IMR-90 (cell line): ENCODE results near the gene ZSWIM5. TPM values are rescaled to one million over a fixed set of nuclear protein-coding genes. Genes with fewer than 3 reads are reported as not detected.

Source experiments
- ATAC-seq: fragments of 200-7000 bp; cut with Tn5 transposase; 2 replicates; pipeline ENCODE4 v1.9.1; 2020; ENCODE audit warnings: low read depth, mild to moderate bottlenecking, moderate library complexity
- BruUV-seq: library from RNA; stranded (reverse); fragments of 400-500 nt; replicated peaks from 2 replicates; lab custom pipeline; 2021; lab: Mats Ljungman, UMichigan
- CTCF ChIA-PET: fragments of 300-600 bp; formaldehyde crosslinking; extraction: SDS; loops from one replicate; lab custom pipeline; 2021; ENCODE audit warnings: antibody characterized with exemption; lab: Yijun Ruan, JAX
- POLR2A ChIA-PET: fragments of 300-600 bp; sonication (Branson Sonifier 250); formaldehyde crosslinking; loops from one replicate; lab custom pipeline; 2022; ENCODE audit warnings: antibody characterized with exemption; ENCODE audit not compliant: unreplicated experiment; lab: Charles Lee
- DNase-seq: peaks from one replicate; pipeline ENCODE4 v3.0.0; 2013
- H2AFZ ChIP-seq: replicated peaks from 2 replicates; pipeline ENCODE3; 2013; ENCODE audit warnings: low read length, mild to moderate bottlenecking; ENCODE audit not compliant: poor library complexity
- H2AK5ac ChIP-seq: 2 replicates; pipeline ENCODE4 v1.6.1; 2013; ENCODE audit warnings: low read depth, low read length, inconsistent platforms
- H2AK9ac ChIP-seq: replicated peaks from 2 replicates; pipeline ENCODE3; 2013; ENCODE audit warnings: mild to moderate bottlenecking, low read depth, low read length, moderate library complexity; ENCODE audit not compliant: poor library complexity
- H2BK120ac ChIP-seq: 2 replicates; pipeline ENCODE4 v1.6.1; 2013; ENCODE audit warnings: low read depth, low read length, inconsistent platforms
- H2BK15ac ChIP-seq: 3 replicates; pipeline ENCODE4 v1.6.1; 2013; ENCODE audit warnings: low read depth, low read length, inconsistent platforms
- H2BK20ac ChIP-seq: 2 replicates; pipeline ENCODE4 v1.6.1; 2013; ENCODE audit warnings: low read depth, mild to moderate bottlenecking, inconsistent platforms, low read length, moderate library complexity
- H2BK5ac ChIP-seq: 2 replicates; pipeline ENCODE4 v1.6.1; 2013; ENCODE audit warnings: mild to moderate bottlenecking, low read depth, low read length, inconsistent platforms; ENCODE audit not compliant: poor library complexity, severe bottlenecking
- H3K14ac ChIP-seq: replicated peaks from 2 replicates; pipeline ENCODE4 v1.6.1; 2013; ENCODE audit warnings: low read depth, low read length, inconsistent platforms
- H3K18ac ChIP-seq: 2 replicates; pipeline ENCODE4 v1.6.1; 2013; ENCODE audit warnings: low read depth, low read length, control low read depth
- H3K23ac ChIP-seq: 2 replicates; pipeline ENCODE4 v1.6.1; 2013; ENCODE audit warnings: low read depth, low read length, inconsistent platforms
- H3K27ac ChIP-seq: 2 replicates; pipeline ENCODE4 v1.5.1; 2013; ENCODE audit warnings: mild to moderate bottlenecking, control low read depth, low read length; ENCODE audit not compliant: insufficient read depth
- H3K27me3 ChIP-seq: 2 replicates; pipeline ENCODE4 v1.6.1; 2013; ENCODE audit warnings: low read length; ENCODE audit not compliant: control insufficient read depth, insufficient read depth
- H3K36me3 ChIP-seq: 2 replicates; pipeline ENCODE4 v1.6.1; 2013; ENCODE audit warnings: low read length, mixed read lengths; ENCODE audit not compliant: control insufficient read depth, insufficient read depth
- H3K4ac ChIP-seq: 2 replicates; pipeline ENCODE4 v1.6.1; 2013; ENCODE audit warnings: low read depth, low read length, inconsistent platforms
- H3K4me1 ChIP-seq: 2 replicates; pipeline ENCODE4 v1.6.1; 2013; ENCODE audit warnings: low read length, mixed read lengths; ENCODE audit not compliant: control insufficient read depth, insufficient read depth
- H3K4me2 ChIP-seq: 2 replicates; pipeline ENCODE4 v1.6.1; 2013; ENCODE audit warnings: low read depth, mild to moderate bottlenecking, control low read depth, low read length, moderate library complexity
- H3K4me3 ChIP-seq: 2 replicates; pipeline ENCODE4 v1.5.1; 2013; ENCODE audit warnings: low read depth, mild to moderate bottlenecking, control low read depth, low read length, moderate library complexity; ENCODE audit not compliant: insufficient read depth
- H3K56ac ChIP-seq: 2 replicates; pipeline ENCODE4 v1.6.1; 2013; ENCODE audit warnings: low read length, inconsistent platforms; ENCODE audit not compliant: insufficient read depth; ENCODE audit errors: extremely low read depth
- H3K79me1 ChIP-seq, 2 experiments: 2 replicates each; pipeline ENCODE4 v1.6.1; 2013; ENCODE audit warnings: low read length in 2 of 2, inconsistent platforms in 1 of 2, low read depth in 1 of 2
- H3K9ac ChIP-seq: 2 replicates; pipeline ENCODE4 v1.6.1; 2013; ENCODE audit warnings: low read depth, low read length, control low read depth
- H3K9me1 ChIP-seq: 2 replicates; pipeline ENCODE4 v1.6.1; 2013; ENCODE audit warnings: low read length, inconsistent platforms; ENCODE audit not compliant: insufficient read depth
- H3K9me3 ChIP-seq: 2 replicates; pipeline ENCODE4 v1.6.1; 2013; ENCODE audit warnings: low read length; ENCODE audit not compliant: control insufficient read depth, insufficient read depth
- H4K20me1 ChIP-seq: 2 replicates; pipeline ENCODE4 v1.6.1; 2013; ENCODE audit warnings: low read length, inconsistent platforms; ENCODE audit not compliant: insufficient read depth
- H4K5ac ChIP-seq: 2 replicates; pipeline ENCODE4 v1.6.1; 2013; ENCODE audit warnings: mild to moderate bottlenecking, low read depth, low read length, control low read depth
- H4K8ac ChIP-seq, 2 experiments: 2 replicates each; pipeline ENCODE4 v1.6.1; 2013; ENCODE audit warnings: low read depth in 2 of 2, low read length in 2 of 2, control low read depth in 1 of 2, inconsistent platforms in 1 of 2
- H4K91ac ChIP-seq: 2 replicates; pipeline ENCODE4 v1.6.1; 2013; ENCODE audit warnings: low read depth, low read length, inconsistent platforms; ENCODE audit not compliant: insufficient read depth
- BHLHE40 ChIP-seq: fragments of 150-350 bp; IDR thresholded peaks from 2 replicates; pipeline ENCODE4 v1.6.1; 2016; ENCODE audit warnings: mild to moderate bottlenecking, low read depth, low read length
- CEBPB ChIP-seq: IDR thresholded peaks from 2 replicates; pipeline ENCODE4 v1.6.1; 2012; ENCODE audit warnings: low read depth, low read length, improper control_type of control experiment
- CHD1 ChIP-seq: IDR thresholded peaks from 2 replicates; pipeline ENCODE4 v1.6.1; 2012; ENCODE audit warnings: low read depth, low read length, improper control_type of control experiment
- CTCF ChIP-seq: conservative IDR thresholded peaks from 2 replicates; pipeline ENCODE4 v1.5.1; 2012; ENCODE audit warnings: mild to moderate bottlenecking, low read depth, low read length, improper control_type of control experiment
- ELK1 ChIP-seq: fragments of 150-350 bp; IDR thresholded peaks from 2 replicates; pipeline ENCODE4 v1.6.1; 2016; ENCODE audit warnings: low read depth, mild to moderate bottlenecking, low read length, moderate library complexity, borderline replicate concordance
- FOS ChIP-seq: fragments of 150-350 bp; IDR thresholded peaks from 2 replicates; pipeline ENCODE4 v1.6.1; 2016; ENCODE audit warnings: low read depth, low read length
- MAFK ChIP-seq: IDR thresholded peaks from 2 replicates; pipeline ENCODE4 v1.6.1; 2012; ENCODE audit warnings: low read depth, low read length, improper control_type of control experiment
- MAZ ChIP-seq: IDR thresholded peaks from 2 replicates; pipeline ENCODE4 v1.6.1; 2012; ENCODE audit warnings: low read depth, mild to moderate bottlenecking, low read length, improper control_type of control experiment, moderate library complexity, borderline replicate concordance
- NFE2L2 ChIP-seq: fragments of 150-350 bp; IDR thresholded peaks from 2 replicates; pipeline ENCODE4 v1.6.1; 2016; ENCODE audit warnings: low read depth, mild to moderate bottlenecking, low read length
- POLR2A ChIP-seq: IDR thresholded peaks from 2 replicates; pipeline ENCODE4 v1.6.1; 2012; ENCODE audit warnings: mild to moderate bottlenecking, low read depth, low read length
- RAD21 ChIP-seq: IDR thresholded peaks from 2 replicates; pipeline ENCODE4 v1.6.1; 2012; ENCODE audit warnings: low read length, improper control_type of control experiment
- RCOR1 ChIP-seq: IDR thresholded peaks from 2 replicates; pipeline ENCODE4 v1.6.1; 2012; ENCODE audit warnings: mild to moderate bottlenecking, low read length, improper control_type of control experiment; ENCODE audit not compliant: insufficient replicate concordance
- RFX5 ChIP-seq: IDR thresholded peaks from 2 replicates; pipeline ENCODE4 v1.8.0; 2012; ENCODE audit warnings: low read depth, mild to moderate bottlenecking, low read length, moderate library complexity
- SMC3 ChIP-seq: fragments of 150-350 bp; IDR thresholded peaks from 2 replicates; pipeline ENCODE4 v1.6.1; 2016; ENCODE audit warnings: low read depth, mild to moderate bottlenecking, antibody characterized with exemption, low read length, moderate library complexity
- USF2 ChIP-seq: fragments of 150-350 bp; IDR thresholded peaks from 2 replicates; pipeline ENCODE4 v1.6.1; 2017; ENCODE audit warnings: mild to moderate bottlenecking, antibody characterized with exemption, low read length, low read depth
- dilution Hi-C: fragments of 300-500 bp; cut with HindIII; formaldehyde crosslinking; loops from one replicate; pipeline ENCODE4 v1.14.3; 2018; ENCODE audit warnings: low sequenced_read_pairs; ENCODE audit not compliant: unreplicated experiment
- in situ Hi-C: fragments of 300-500 bp; cut with MboI; formaldehyde crosslinking; loops from 3 replicates; pipeline ENCODE4 v1.14.3; 2019; ENCODE audit warnings: low sequenced_read_pairs, inconsistent platforms, mixed read lengths
- intact Hi-C: fragments of 100-400 bp; cut with micrococcal nuclease; formaldehyde crosslinking; loops from 2 replicates; pipeline ENCODE4 v1.10.0; 2022
- polyA plus RNA-seq, 3 experiments: library from polyadenylated mRNA; depleted of rRNA; stranded (reverse); fragments of >200 nt; gene quantifications; 2 replicates each; pipeline ENCODE4 v1.2.3, GENCODE V29; 2012; ENCODE audit warnings: low replicate concordance in 1 of 3
- total RNA-seq: library from RNA; depleted of rRNA; stranded (reverse); fragments of >200 nt; gene quantifications from 2 replicates; pipeline ENCODE4 v1.2.3, GENCODE V29; 2012

The ZSWIM5 gene
- total and polyA plus RNA-seq, 2 of the 4 experiments (the other 2 are of a cell fraction) = under 0.01 to 0.03 TPM

- Histone ChIP-seq H2AK5ac (no peak overlapping the region), H2BK120ac (no peak overlapping the region), H2AFZ (no peak overlapping the region), H3K4me3 (no peak overlapping the region), H3K9me3 (no peaks in the 10 kb centered on the region), H3K4me1 (no peaks in the 10 kb centered on the region), H3K18ac (no peak overlapping the region), H2BK20ac (no peak overlapping the region), H2BK15ac (no peak overlapping the region), H2BK5ac (no peak overlapping the region), H3K56ac (no peak overlapping the region), H3K27ac (no peak overlapping the region), H3K4me2 (no peak overlapping the region), H3K23ac (no peak overlapping the region), H3K36me3 (no peaks in the 10 kb centered on the region), H2AK9ac (no peak overlapping the region), H3K4ac (no peak overlapping the region), H4K20me1 (no peaks in the 10 kb centered on the region), H3K79me1 (no peaks in the 10 kb centered on the region), H3K14ac (no peak overlapping the region), H3K9ac (no peak overlapping the region), H3K27me3 (peaks cover 3% of the 10 kb centered on the region), H4K91ac (no peak overlapping the region), H4K8ac (no peak overlapping the region), H3K9me1 (no peaks in the 10 kb centered on the region), H4K5ac (no peak overlapping the region)
- dilution Hi-C loops = no loop called here
- in situ Hi-C loops = no loop called here
- ChIA-PET CTCF (no interaction called here), POLR2A (no interaction called here)
- DNase-seq = no peak
- TF ChIP-seq CEBPB (no peak), MAFK (no peak), NFE2L2 (no peak), CTCF (no peak), MAZ (no peak), SMC3 (no peak), ELK1 (no peak), RCOR1 (no peak), BHLHE40 (no peak), RAD21 (no peak), POLR2A (no peak), FOS (no peak), USF2 (no peak), CHD1 (no peak), RFX5 (no peak)
- no TSS peak for BruUV-seq
- ATAC-seq = no peak
- intact Hi-C loops = no loop called here
Measured at GRCh38 chr1:45093334-45093733, 113.1 kb downstream of the ZSWIM5 start.
